AG08395 (cell line): Measurements from ENCODE around the gene KCNIP3.
"Not testable (repeated sequence)": the region's sequence is repeated elsewhere in the genome, so short reads cannot be mapped to it uniquely, and the experiment has no call there.

ENCODE experiments used
- DNase-seq: peaks from one replicate; pipeline ENCODE4 v3.0.0; 2012; ENCODE audit warnings: mixed read lengths, low spot score

The KCNIP3 gene

GRCh38 chr2:95347681-95348608 lies 50.8 kb downstream of the KCNIP3 start:
- no peak for DNase-seq

- DNase-seq, result peak; percentile 33
Measured at GRCh38 chr2:95348609-95349567, 51.7 kb downstream of the KCNIP3 start.

- no peak for DNase-seq
Measured at GRCh38 chr2:95349568-95350322, 52.6 kb downstream of the KCNIP3 start.

GRCh38 chr2:95350368-95350767 lies 53.2 kb downstream of the KCNIP3 start:
- DNase-seq, result no peak

DNA sequence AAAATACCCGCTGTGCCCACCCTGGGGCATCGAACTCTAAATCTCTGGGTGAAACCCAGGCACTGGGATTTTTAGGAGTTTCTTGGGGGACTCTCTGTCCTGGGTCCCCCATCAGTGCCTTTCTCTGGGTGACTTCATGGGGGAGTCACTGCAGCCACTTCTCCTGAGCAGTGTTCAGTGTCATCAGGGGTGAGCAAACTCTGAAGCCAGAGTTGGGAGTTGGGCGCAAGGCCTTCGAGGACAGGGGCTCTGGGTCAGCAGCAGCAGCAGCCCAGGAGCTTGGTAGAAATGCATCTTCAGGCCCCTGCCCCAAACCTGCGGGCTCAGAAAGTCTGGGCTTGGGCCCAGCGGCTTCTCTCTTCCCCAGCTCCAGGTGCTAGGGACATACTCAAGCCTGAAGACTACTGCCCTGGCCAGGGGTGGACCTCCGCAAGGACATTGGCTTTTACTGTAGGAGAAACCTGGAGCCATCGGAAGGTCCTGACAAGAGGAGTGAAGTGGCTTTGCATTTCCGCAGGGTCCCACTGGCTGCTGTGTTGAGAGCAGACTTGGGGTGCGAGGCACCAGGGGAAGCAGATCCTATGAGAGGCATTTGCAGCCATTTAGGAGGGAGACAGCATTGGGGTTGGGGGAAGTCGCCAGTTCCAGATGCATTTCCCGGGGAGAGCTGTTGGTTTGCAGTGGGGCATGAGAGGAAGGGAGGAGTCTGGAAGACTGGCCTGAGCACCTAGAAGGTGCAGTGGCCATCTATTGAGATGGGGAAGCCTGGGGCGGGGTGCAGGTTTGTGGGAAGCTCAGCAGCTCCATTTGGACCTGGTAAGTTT lies 53.8 kb downstream of the KCNIP3 start:
- DNase-seq, result no peak

- no peak for DNase-seq
Measured at GRCh38 chr2:95351598-95351915, 54.4 kb downstream of the KCNIP3 start.

DNA sequence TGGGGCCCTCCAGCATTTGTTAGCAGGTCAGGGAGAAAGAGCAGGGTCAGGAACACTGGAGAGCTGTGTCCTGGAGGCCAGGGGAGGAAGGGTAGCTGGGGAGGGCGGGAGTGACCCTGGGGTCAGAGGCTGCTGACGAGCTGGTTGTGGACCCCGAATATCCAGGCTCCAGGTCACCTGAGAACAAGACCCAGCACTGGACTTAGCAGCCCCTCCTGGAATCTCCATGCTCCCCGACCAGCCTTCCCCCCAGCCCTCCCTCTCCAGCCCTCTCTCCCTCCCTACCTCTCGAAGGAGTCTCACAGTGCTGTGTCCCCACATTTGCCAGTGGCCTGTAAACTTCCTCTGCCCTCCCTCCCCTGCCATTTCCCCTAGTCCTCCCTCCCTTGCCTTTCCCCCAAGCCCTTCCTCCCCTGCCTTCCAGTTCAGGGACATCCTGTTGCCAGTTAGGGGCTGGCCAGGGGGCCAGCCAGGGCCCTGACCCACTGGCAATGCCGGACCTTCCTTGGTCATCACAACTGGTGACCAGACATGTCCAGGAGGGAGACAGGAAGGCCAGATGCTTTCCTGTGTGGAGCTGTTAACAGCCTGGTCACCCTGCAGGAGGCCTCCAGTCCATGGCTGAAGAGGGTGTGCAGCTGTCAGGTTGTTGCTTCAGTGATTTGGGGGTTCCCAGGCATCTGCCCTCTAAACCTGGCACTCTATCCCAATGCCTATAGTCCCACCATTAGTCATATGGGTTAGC lies 55.3 kb downstream of the KCNIP3 start:
- DNase-seq, result no peak

- DNase-seq, result no peak
Measured at GRCh38 chr2:95353055-95353575, 56.0 kb downstream of the KCNIP3 start.

DNA sequence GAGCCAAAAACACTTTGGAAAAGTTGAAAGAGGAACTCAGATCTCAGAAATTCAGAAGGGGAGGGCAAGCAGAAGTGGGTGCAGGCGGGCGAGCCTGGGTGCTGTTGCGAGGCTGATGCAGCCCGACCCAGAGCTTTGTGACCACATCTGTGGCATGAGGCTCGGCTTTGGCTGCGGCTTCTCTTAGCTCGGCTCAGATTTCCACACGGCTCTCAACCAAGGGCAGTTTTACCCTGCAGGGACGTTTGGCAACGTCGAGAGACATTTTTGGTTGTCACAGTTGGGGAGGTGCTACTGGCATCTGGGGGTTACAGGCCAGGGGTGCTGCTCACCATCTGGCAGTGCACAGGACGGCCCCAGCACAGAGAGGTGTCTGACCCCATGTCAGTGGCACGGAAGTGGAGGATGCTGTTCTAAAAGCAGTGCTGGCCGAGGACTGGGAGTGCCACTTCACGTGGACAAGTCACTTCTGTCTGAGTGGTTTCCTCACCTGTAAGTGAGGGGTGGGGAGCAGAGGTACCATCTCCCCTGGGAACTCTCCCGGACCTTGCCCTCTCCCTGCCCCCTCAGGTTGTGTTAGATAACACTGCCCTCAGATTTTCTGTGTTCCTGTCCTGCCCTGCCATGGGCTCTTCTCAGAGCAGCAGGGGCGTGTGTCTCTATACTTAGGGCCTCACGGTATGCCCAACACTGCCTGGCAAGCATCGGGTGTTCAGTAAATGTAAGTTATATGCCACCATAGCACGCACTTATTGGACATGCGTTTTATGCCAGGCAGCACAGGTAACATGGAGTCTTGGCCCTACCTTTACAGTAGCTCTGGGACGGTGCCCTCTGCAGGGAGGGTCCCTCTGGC lies 56.7 kb downstream of the KCNIP3 start:
- no peak for DNase-seq

DNA sequence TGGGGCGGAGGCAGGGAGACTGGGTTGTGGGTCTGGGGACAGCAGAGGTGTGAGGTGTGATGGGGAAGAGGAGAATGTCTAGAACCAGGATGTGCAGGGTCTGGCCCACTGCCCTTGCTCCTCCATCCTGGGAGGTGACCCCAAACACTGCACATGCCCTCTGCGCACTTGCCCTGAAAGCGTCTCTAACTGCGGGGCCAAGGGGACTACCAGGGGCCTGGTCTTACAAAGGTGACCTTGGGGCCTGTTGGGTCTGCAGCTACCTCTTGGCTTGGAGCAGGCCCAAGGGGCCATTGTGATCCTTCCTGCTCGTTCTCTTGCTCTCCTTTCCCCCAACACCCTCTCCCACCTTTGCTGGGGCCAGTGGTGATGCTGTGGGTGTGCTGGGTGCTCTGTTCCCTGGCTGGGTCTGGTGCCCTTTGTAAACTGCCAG lies 57.3 kb downstream of the KCNIP3 start:
- no peak for DNase-seq

DNA sequence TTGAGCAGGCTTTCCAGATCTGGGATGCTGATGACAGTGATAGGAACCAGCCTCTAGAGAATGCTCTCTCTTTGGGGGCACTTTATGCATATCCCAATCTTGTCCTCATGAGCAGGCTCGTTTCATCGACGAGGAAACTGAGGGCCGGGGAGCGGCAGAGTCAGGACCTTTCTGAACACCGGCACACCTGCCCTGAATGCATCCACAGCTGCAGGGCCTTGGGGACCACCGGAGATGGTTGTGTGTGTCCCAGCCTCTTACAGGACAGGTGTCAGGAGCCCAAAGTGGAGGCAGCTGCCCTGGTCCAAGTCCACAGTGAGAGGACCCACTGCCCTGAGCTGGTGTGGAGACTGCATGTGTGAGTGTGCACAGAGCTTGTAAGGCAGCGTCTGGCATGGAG lies 57.8 kb downstream of the KCNIP3 start:
- no peak for DNase-seq

GRCh38 chr2:95355486-95355885 lies 58.3 kb downstream of the KCNIP3 start:
- DNase-seq, result not testable (repeated sequence)

GRCh38 chr2:95356821-95357700 lies 59.9 kb downstream of the KCNIP3 start:
- DNase-seq, result no peak

DNA sequence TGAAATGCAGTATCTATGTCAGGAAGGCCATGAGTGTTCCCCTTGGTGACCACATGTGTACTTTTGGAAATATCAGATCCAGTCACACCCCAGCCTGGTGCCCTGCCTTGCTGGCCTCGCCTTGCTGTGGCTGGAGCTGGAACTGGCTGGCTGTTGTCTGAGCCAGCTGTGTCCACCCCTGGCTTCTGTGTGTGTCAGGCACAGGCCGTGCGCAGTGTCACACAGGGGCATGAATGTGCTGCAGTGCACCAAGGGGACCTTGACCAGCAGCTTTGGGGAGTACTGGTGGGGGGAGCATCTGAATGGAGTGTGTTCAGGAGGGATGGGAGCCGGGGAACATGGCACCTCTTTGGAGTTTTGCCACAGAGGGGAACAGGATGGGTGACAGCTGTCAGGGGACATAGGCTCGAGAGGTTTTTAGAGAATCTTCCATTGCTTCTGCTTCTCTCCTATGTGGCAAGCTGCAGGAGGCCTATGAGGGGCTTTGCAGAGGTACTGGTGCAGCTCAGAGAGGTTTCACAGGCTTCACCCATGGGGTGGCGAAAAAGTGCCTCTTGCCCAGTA lies 60.7 kb downstream of the KCNIP3 start:
- no peak for DNase-seq

- peak; percentile 57 for DNase-seq
Measured at GRCh38 chr2:95359031-95359430, 61.9 kb downstream of the KCNIP3 start.

DNA sequence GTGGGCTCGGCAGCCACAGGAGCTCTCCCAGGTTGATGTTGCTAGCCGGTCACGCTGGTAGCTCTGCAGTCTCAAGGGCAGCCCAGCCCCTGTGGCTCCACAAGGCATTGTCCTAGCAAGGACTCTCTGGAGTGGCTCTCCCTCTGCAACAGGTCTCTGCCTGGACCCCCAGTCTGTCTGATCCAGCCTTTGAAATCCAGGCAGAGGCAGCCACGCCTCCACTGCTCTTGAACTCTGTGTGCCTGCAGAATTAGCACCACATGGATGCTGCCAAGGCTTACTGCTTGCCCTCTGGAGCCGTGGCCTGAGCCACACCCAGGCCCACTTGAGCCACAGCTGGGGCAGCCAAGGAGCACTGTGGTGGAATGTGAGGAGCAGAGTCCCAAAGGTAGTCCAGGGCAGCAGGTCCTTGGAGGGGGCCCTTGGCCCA lies 62.4 kb downstream of the KCNIP3 start:
- DNase-seq, result no peak

GRCh38 chr2:95361216-95361980 lies 64.3 kb downstream of the KCNIP3 start:
- no peak for DNase-seq
